NCI-H2196 treated with DMSO at 0.1 percent for 48 hours (cell line): Measurements from ENCODE around the gene CDC37.

Experiments
- DNase-seq: peaks from one replicate; lab custom pipeline; 2025; ENCODE audit not compliant: unreplicated experiment; lab: John Stamatoyannopoulos, UW

Gene CDC37

DNA sequence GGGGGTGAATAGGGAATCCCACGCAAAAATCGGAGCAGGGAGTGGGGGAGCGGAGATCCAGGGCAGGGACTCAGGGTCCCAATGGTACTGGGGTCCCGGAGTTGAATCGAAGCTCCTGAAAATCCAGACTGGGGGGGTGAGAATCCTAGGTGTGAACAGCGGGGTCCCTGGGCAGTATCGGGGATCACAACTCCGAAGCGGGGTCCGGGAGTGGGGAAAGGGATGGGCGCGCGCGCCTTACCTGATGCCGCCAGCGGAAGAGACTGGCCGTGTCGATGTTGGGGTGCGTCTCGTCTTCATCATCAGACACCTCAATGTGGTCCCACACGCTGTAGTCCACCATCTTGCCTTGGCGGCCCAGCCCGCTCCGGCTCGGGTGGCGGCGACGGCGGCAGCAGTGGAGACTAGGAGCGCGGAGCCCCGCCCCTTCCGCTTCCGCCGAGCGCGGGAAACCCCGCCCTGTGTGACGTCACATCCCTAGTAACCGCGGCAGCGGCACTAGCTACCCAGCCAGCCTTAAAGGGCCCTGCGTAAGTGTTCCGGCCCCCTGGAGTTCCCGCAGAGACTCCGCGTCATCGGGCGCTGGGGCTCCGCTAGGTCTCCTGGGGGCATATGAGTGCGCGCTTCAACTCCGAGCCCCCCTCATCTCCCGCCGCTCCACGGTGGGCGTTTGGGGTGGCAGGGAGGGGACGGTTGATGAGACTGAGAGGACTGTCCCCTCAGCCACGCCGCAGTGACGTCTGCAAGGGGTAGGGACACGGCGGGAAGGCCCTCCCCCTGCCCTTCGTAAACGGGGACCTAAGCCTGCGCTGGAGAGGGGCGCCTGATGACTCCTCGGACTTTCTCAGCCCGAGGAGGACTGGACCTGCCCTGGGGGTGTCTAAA lies at the start of gene CDC37:
Gene CDC37 (minus strand): TSS at position 406 of the 885 bp plus-strand sequence. CDS start 63 bp downstream, at position 343.
- peak; percentile 83 for DNase-seq

- no peak for DNase-seq
Observed at GRCh38 chr19:10450853-10451609, 47.7 kb upstream of the CDC37 start.

DNA sequence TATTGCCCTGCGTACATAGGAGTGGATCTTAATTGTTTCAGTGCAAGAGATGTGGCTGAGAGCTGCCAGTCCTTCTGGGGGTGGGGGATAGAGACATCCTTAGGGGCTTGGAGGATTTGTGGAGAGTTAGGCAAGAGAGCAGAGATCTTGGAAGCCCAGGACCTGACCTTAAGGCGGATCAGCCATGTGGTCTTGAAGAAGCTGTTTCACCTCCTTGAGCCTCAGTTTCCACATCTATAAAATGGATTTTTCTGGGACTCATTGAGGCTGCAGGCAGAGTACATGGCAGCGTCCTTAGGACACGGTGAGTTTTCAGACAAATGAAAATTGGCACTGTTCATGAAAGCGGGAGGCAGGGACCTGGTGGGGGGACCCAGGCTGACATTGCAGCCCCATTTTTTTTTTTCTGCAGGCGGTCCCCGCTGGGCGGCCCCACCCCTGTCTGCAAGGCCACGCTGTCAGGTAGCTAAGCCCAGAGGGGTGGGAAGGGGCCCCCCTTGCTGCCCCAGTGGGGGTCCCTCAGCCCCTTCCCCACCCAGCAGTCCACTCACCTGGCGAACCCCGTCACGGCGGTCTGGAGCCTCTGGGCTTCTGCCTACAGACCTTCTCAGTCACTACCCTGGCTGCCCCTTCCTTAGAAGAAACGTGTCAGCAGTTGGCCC lies 47.0 kb upstream of the CDC37 start:
- DNase-seq, result no peak

DNA sequence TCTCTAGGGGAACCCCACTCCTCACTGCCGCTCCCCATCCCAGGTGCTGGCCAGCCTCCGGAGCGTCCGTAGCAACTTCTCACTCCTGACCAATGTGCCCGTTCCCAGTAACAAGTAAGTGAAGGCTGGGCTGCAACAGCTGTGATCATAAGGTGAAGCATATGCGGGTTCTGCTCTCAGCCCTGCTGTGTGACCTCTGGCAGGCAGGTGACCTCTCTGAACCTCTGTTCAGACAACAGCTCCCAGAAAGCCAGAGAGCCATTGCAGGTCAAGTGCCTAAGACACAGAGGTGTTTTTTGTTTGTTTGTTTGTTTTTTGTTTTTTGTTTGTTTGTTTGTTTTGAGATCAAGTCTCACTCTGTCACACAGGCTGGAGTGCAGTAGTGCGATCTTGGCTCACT lies 45.7 kb upstream of the CDC37 start:
- no peak for DNase-seq

- DNase-seq, result no peak
Observed at GRCh38 chr19:10442698-10443097, 39.4 kb upstream of the CDC37 start.

DNA sequence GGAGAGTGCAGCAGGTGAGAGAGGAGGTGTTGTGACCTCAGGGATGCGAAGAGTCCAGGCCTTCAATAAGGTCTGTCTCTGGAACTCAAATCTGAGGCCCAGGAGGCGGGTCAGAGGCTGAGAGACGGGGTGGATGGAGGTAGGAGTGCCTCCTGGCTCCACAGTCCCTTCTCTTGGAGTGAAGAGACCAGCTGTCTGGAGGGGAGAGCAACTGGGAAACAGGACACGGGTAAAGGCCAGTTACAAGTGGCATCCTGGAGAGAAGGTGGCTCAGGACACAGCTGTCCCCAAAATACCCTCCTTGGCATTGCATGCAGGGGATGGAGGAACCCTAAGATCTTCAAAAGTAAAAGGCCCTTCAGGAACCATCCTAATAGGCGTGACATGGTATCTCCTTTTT lies 36.2 kb upstream of the CDC37 start:
- no peak for DNase-seq

DNA sequence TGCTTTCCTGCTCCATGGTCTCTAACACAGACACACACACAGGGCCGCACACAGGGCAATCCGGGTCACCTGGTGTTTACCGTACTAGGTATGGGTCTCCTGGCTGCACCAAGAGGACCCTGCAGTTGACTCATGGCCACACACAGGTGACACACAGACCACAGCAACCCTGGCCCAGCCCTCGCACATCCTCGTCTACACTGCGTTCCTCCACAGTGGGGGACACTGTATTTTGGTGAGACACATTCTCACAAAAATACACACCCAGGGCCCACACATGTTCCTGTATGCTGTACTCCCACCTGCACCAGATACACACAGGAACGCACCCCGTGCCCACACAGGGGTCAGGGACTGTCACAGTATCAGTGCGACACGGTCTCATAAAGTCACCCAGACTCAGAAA lies 29.8 kb upstream of the CDC37 start:
- DNase-seq, result no peak

GRCh38 chr19:10432736-10433130 lies 29.4 kb upstream of the CDC37 start:
- no peak for DNase-seq

DNA sequence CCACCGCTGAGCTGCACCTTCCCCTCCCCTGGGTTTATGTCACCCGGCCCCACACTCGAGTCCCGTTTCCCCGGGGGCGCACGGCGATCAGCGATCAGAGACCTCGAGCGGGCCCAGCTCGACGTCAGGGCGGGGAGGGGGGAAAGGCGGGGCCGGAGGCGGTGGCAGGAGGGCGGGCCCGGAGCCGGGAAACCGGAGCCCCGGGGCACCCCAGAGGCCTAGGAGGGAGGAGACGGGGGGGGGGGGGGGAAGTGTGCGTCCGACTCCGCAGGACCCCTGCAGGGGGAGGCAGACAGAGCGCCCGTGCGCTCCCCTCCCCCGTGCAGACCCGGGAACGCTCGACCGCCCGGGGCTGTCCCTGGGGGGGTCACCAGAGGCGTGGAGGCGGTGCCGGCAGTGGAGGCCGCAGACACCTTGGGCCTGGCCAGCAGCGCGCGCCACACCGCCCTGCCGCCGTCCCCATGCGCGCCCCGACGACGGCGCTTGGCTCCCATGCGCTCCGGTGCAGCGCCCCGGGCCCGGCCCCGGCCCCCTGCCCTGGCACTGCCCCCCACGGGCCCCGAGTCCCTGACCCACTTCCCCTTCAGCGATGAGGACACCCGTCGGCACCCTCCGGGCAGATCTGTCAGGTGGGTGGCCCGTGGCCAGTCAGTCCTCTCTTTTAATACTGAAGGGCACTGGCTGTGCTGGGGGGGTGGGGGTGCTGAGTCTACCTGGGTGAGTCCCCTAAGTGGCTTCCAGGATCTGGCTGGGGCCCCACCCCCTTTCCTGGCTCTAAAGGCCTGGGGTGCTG lies 28.8 kb upstream of the CDC37 start:
- no peak for DNase-seq

GRCh38 chr19:10431254-10431942 lies 28.1 kb upstream of the CDC37 start:
- no peak for DNase-seq

DNA sequence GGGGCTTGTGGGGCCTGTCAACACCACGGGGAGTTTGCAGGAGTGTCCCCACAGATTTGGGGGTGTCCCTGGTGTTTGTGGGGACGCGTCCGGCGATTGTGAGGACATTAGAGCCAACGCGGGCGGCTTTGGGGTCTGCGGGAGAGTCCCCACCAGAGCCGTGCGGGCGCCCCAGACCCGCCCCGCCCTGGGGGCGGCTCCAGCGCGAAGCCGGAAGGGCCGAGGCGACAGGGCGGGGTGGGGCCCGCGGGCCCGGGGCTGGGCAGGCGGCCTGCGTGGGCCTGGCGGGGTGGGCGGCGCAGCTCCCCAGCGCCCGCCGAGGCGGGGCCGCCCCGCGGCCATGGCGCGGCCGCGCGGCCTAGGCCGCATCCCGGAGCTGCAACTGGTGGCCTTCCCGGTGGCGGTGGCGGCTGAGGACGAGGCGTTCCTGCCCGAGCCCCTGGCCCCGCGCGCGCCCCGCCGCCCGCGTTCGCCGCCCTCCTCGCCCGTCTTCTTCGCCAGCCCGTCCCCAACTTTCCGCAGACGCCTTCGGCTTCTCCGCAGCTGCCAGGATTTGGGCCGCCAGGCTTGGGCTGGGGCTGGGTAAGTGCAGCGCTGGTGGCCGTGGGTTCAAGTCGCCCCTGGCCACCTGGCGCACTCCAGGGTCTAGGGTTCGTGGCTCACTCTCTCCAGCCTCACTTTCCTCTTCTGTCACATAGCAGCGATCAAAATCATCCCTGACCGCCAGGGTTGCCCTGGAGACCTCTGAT lies 27.3 kb upstream of the CDC37 start:
- no peak for DNase-seq

- no peak for DNase-seq
Observed at GRCh38 chr19:10428996-10429381, 25.6 kb upstream of the CDC37 start.

GRCh38 chr19:10427169-10427568 lies 23.8 kb upstream of the CDC37 start:
- DNase-seq, result no peak

DNA sequence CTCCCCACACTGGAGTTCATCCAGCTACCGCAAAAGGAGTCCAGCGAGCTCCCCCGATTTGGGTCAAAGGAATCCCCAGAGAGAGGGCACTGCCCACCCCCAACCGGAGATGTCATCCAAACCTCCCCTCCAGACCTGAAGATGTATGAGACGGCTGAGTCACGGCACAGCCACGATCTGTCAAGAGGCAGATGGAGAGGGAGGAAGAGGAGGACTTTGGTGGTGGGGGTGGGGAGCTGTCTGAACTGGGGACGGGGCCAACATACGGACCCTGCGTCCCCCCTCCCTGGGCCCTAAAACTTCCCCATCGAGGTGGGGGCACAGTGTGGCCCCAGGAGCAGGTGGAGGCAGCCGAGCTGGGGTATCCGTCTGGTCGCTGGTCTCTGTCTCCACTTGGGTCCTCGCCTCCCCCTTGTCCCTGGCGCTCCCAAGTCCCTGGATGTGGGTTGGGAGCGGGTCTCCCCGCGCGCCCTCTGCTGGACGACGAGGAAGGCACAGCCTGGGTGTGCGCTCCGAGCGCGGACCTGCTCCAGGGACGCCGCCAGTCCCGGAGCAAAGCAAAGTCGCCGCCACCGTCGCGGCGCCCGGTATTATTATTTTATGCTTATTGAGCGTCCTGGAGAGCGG lies 20.8 kb upstream of the CDC37 start:
- peak; percentile 41 for DNase-seq

GRCh38 chr19:10422846-10423245 lies 19.5 kb upstream of the CDC37 start:
- no peak for DNase-seq

GRCh38 chr19:10422046-10422461 lies 18.7 kb upstream of the CDC37 start:
- no peak for DNase-seq

DNA sequence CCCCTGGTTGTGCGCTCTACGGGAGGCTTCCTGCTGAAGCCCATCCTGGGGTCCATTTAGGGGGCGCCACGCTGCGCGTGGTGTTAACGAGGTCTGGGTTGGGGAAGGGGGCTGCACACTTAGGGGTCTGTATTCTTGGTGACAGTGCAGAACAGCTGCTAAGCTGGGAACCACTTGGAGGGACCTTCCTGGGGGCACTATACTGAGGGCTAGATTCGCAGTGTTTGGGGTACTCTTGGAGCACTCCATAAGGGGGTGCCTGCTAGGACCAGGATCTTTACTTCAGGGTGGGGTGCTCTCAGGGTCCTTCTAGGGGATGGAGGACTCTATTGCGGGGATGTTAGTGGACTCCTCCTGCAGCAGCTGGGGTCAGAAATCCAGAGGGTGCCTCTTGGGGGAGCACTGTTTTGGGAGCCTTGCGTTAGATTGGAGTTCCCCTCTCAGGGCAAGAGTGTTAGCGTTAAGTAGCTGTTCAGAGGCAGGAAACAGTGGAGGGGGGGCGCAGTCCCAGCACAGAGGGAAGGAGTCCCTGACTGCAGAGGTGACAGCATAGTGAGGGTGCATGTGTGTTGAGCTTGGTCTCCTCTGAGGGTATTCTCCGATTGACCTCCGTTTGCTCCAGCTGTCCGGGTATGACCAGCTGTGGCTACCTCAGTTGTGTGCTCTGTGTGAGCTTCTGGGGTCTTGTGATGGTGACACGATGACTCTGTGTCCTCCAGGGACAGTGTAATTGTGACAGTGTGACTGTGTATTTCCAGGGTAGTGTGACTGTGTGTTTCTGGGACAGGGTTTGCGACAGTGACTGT lies 18.1 kb upstream of the CDC37 start:
- no peak for DNase-seq
